ENCODE results near the gene ATXN1L.
A peak's percentile ranks its signal among the peaks of the same experiment; 100 is the strongest.
"Not testable (repeated sequence)": the region's sequence is repeated elsewhere in the genome, so short reads cannot be mapped to it uniquely, and the experiment has no call there.

Gene ATXN1L

GRCh38 chr16:71852561-71852960 lies 6.8 kb downstream of the ATXN1L start:
- no peak for DNase-seq

- DNase-seq = no peak
These were observed 7.6 kb downstream of the ATXN1L start for GRCh38 chr16:71853413-71853812.

DNA sequence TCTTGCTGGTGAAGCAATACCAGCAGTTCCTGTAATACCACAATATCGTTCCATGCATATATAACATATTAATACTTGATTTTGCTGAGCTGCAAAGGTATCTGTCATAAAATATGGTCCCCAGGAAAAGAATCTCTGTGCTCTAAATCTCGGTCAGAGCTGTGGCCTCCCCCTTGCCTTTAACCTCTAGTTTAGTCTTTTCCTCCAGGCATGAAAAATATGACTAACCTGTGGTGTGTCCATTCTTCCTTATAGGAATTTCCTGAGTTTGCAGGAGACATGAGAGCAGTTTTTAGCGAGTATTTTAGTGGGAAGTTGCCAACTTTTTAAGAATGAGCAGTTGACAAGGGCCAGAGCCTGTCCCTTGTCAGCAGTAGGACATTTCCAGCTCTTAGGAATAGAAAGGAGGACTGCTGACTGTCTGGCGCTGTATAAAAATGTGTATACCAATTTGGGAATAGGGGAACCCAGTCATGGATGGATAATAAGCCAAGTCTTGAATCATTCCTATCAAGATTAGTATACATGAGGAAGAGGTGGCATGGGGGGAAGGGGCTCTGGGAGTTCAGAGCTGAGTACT lies 8.7 kb downstream of the ATXN1L start:
- no peak for DNase-seq

DNA sequence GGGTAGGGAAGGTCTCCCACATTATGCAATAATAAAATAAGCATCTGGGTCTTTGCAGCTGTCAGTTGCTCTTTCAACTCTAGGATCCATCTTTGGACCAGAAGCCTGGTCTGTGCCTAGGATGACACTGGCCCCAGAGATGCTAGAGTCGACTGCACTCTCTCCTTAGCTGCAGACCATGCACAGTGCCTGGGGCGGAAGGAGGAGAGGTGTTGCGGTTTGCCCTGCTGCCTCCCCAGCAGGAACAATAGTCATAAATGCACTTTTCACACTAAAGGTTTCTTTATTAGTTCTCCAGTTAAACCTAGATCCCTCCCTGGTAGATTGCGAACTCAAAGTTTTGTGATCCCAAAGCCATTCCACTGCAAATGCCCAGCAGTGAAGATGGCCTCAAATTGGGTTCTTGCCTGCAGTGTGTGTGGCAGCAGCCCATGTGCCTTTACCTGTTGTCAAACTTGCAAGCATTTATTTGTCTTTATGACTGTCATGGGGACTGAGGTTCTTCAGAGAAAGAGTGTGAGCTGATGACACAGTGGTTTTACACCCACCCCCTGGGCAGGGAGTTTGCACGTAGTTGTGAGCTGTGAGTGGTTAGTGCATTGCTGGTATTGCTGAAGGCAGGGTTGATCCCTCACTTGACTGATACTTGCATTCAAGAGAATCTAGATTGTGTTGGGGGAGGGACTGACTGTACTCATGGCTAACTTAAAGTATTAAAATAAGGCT lies 10.3 kb downstream of the ATXN1L start:
- no peak for DNase-seq

- DNase-seq = no peak
These were observed 14.2 kb downstream of the ATXN1L start for GRCh38 chr16:71859762-71860521.

GRCh38 chr16:71863995-71864394 lies 18.2 kb downstream of the ATXN1L start:
- no peak for DNase-seq

DNA sequence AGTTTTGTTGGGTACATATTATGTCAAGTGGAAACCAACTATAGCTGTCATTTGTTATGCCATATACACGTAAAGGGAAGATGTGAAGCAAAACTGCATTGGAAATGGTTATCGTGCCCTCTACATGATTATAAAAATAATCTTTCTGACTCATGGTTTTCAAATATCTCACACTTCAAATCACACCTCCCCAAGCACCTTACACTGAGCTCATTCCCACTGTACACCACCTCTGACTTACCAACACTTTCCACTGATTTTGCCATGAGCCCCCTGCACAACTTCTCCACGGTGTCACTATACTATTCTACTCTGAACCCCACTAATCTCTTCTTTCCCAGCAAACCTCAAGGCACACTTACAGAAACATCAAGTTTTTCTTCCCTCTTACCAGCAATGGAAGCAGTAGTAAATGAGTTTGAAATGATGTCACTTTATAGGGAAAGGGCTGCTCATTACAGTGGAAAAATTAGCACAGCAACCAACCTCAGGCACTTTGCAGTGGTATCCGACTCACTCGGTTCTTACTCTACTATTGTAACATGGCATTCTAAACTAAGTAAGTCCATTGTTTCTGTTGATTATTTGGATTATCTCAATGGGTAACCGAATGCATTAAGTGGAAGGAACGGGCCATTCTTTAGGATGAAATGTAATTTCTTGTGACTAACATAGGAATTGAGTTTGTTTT lies 19.5 kb downstream of the ATXN1L start:
- DNase-seq = no peak

GRCh38 chr16:71867175-71867574 lies 21.4 kb downstream of the ATXN1L start:
- not testable (repeated sequence) for DNase-seq

- DNase-seq = no peak
These were observed 22.2 kb downstream of the ATXN1L start for GRCh38 chr16:71867939-71868338.

GRCh38 chr16:71869089-71869488 lies 23.3 kb downstream of the ATXN1L start:
- no peak for DNase-seq

- DNase-seq = no peak
These were observed 25.0 kb downstream of the ATXN1L start for GRCh38 chr16:71870818-71871217.

GRCh38 chr16:71873199-71873598 lies 27.4 kb downstream of the ATXN1L start:
- DNase-seq = no peak

- no peak for DNase-seq
These were observed 33.1 kb downstream of the ATXN1L start for GRCh38 chr16:71878911-71879310.

DNA sequence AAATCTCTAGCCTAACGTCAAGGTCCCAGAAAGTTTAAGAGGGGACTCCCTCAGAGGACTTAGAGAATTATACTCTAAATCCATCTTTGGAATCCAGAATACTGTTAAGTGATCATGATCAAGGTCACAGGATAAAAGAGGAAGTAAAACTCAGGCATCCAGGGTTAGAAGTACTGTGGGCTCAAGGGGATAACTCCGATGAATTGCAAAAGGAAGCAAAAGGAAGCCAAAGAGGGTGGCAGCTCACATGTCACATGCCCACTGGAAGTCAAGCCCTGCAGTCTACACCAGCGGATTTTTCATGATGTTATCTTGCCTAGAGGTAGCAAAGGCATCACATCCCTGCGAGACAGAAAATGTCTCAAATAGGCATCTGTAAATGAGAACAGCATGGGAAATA lies 34.4 kb downstream of the ATXN1L start:
- no peak for DNase-seq

GRCh38 chr16:71882505-71883167 lies 36.9 kb downstream of the ATXN1L start:
- peak; percentile 83 for DNase-seq

GRCh38 chr16:71883168-71883848 lies 37.5 kb downstream of the ATXN1L start:
- DNase-seq = peak; percentile 68

DNA sequence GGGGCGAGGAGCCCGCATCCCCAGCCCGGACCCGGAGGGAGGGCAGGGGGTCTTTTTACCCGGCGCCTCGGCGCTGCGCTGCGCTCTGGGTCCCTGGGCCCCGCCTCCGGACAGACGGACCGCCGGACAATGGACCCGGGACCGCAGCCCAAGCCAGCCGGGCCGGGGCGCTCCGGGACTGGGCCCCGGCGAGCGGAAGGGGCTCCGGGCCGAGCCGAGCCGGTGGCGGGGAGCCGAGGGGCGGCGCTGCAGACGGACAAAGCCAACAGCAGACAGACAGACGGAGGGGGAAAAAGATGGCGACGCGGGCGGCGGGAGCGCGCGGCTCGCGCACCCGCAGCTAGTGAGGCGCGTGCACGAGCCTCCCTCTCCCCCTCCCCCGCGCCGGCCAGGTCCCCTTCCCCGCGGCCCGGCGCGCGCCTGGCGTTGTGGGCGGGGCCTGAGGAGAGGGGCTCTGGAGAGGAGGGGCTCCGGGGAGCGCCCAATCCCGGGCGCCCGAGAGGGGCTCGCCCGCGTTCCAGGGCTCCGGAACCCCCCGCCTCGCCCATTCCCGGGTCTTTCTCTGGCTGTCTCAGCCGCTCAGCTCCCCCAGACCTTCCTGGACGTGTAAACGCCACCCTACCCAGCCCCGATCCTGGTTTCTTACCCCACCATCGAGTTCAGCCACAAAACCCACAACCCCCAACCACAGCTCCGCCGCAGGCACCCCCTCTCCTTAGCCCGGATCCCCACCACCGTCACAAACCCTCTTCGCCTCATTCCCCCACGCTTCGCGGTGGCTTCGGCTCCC lies 38.3 kb downstream of the ATXN1L start, which contains the start of gene ZNF821:
Gene ZNF821 (minus strand): TSS at position 334 of the 790 bp plus-strand sequence. CDS start 4,236 bp downstream, outside the sequence.
- peak; percentile 76 for DNase-seq

GRCh38 chr16:71885261-71885650 lies 39.5 kb downstream of the ATXN1L start:
- DNase-seq = no peak

- DNase-seq = no peak
These were observed 43.4 kb downstream of the ATXN1L start for GRCh38 chr16:71889147-71889546.

GRCh38 chr16:71893888-71894228 lies 48.1 kb downstream of the ATXN1L start:
- no peak for DNase-seq

DNA sequence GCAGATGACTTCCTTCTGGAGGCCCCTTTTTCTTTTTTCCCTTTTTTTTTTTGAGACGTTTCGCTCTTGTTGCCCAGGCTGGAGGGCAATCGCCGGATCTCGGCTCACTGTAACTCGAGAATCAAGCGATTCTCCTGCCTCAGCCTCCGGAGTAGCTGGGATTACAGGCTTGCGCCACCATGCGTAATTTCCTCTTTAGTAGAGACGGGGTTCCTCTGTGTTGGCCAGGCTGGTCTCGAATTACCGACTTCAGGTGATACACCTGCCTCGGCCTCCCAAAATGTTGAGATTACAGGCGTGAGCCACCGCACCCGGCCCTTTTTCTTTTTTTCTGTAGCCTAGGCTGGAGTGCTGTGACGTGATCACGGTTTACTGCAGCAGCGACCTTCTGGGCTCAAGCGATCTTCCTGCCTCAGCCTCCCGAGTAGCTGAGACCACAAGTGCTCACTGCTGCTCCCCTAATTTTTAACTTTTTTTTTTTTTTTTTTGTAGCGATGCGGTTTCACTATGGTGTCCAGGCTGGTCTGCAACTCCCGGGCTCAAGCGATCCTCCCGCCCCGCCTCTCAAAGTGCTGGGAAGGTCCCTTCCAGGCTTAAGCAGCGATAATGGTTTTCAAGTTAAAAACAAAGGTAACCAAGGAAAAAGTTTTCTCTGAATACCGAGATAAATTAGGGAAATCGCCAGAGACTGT lies 48.6 kb downstream of the ATXN1L start:
- peak; percentile 57 for DNase-seq
